AG04449 (cell line): ENCODE data around the gene LSM4.

Experiments used
- CTCF ChIA-PET: fragments of 350-600 bp; formaldehyde crosslinking; extraction: SDS; loops from one replicate; lab custom pipeline; 2021; ENCODE audit warnings: antibody characterized with exemption; lab: Yijun Ruan, JAX
- POLR2A ChIA-PET: fragments of 400-600, 350-600 bp; formaldehyde crosslinking; extraction: SDS; loops from one replicate; lab custom pipeline; 2020; ENCODE audit warnings: antibody characterized with exemption, inconsistent platforms; lab: Yijun Ruan, JAX
- DNase-seq: peaks from one replicate; pipeline ENCODE4 v3.0.0-alpha.2; 2010; ENCODE audit warnings: low read depth, low spot score
- H3K4me3 ChIP-seq: 2 replicates; pipeline ENCODE4 v1.5.1; 2011; ENCODE audit warnings: low read depth, mild to moderate bottlenecking, control low read depth, low read length
- CTCF ChIP-seq: IDR thresholded peaks from one replicate; pipeline ENCODE4 v1.5.1; 2011; ENCODE audit warnings: mild to moderate bottlenecking, moderate library complexity, low read length, control low read depth, inconsistent platforms; ENCODE audit not compliant: insufficient read depth; ENCODE audit errors: missing control alignments

The LSM4 gene

GRCh38 chr19:18274781-18275356 is 48.0 kb downstream of the LSM4 start:
- ChIA-PET CTCF (interaction anchor here (0.7 to 9.8 kb wide), 9 partner anchors 21 to 162 kb away, joined by 3 to 321 read pairs (median 5); partner anchors contain the start of gene LSM4), POLR2A (interaction anchor here (0.8 to 2.4 kb wide), 4 partner anchors 12 to 70 kb away, joined by 3 to 10 read pairs (median 8); no protein-coding TSS in a partner anchor)
- no peak for TF ChIP-seq CTCF
- no peak overlapping the region for H3K4me3 ChIP-seq
- DNase-seq, result no peak

- no peak for TF ChIP-seq CTCF
- no peak for DNase-seq
- no peak within 1 kb of the TSS for H3K4me3 ChIP-seq
- CTCF ChIA-PET, result interaction anchor here (1.0 to 9.8 kb wide), 4 partner anchors 22 to 161 kb away, joined by 3 to 321 read pairs (median 6); no protein-coding TSS in a partner anchor
- POLR2A ChIA-PET, result interaction anchor here (1.1 to 2.4 kb wide), 3 partner anchors 11 to 43 kb away, joined by 4 to 8 read pairs (median 7); no protein-coding TSS in a partner anchor
Measured at GRCh38 chr19:18274219-18274780, 48.6 kb downstream of the LSM4 start, which contains the start of gene IQCN. Gene IQCN, minus strand, starts transcription at chr19:18274452. Its CDS starts 4,974 bp downstream, at chr19:18269478.

GRCh38 chr19:18273561-18274218 is 49.2 kb downstream of the LSM4 start:
- no peak for DNase-seq
- H3K4me3 ChIP-seq, result no peak overlapping the region
- ChIA-PET POLR2A (interaction anchor here (1.1 to 2.4 kb wide), 2 partner anchors 11 to 43 kb away, joined by 4 to 7 read pairs; no protein-coding TSS in a partner anchor), CTCF (interaction anchor here (0.7 to 9.8 kb wide), 5 partner anchors 21 to 160 kb away, joined by 3 to 321 read pairs (median 3); no protein-coding TSS in a partner anchor)
- TF ChIP-seq CTCF, result no peak

- ChIA-PET CTCF (interaction anchor here (0.9 to 4.9 kb wide), 8 partner anchors 7 to 68 kb away, joined by 3 to 45 read pairs (median 4); partner anchors contain the start of genes JUND, LSM4 and RAB3A), POLR2A (interaction anchor here (3.8 kb wide), 1 partner anchor 10 kb away, joined by 18 read pairs; the partner anchor contains the start of gene JUND)
- no peak overlapping the region for H3K4me3 ChIP-seq
- TF ChIP-seq CTCF, result no peak
- DNase-seq, result no peak
Measured at GRCh38 chr19:18271433-18271841, 51.4 kb downstream of the LSM4 start.

GRCh38 chr19:18270326-18270725 is 52.5 kb downstream of the LSM4 start:
- ChIA-PET POLR2A (interaction anchor here (1.2 to 3.8 kb wide), 2 partner anchors 11 to 58 kb away, joined by 6 to 18 read pairs; partner anchors contain the start of gene JUND), CTCF (interaction anchor here (1.1 to 4.9 kb wide), 5 partner anchors 8 to 59 kb away, joined by 3 to 45 read pairs (median 6); no protein-coding TSS in a partner anchor)
- no peak for TF ChIP-seq CTCF
- no peak overlapping the region for H3K4me3 ChIP-seq
- DNase-seq, result no peak
